C4-2B (cell line): ENCODE results near the gene PPP1R14C.

ENCODE experiments used
- ZFX ChIP-seq: fragments of 450-650 bp; IDR thresholded peaks from 2 replicates; pipeline ENCODE4 v1.6.1; 2017
- TF ChIP-seq, protein P1 (sequence below): fragments of 450-650 bp; conservative IDR thresholded peaks from 2 replicates; pipeline ENCODE4 v1.5.1; 2017; ENCODE audit warnings: mild to moderate bottlenecking

DNA sequence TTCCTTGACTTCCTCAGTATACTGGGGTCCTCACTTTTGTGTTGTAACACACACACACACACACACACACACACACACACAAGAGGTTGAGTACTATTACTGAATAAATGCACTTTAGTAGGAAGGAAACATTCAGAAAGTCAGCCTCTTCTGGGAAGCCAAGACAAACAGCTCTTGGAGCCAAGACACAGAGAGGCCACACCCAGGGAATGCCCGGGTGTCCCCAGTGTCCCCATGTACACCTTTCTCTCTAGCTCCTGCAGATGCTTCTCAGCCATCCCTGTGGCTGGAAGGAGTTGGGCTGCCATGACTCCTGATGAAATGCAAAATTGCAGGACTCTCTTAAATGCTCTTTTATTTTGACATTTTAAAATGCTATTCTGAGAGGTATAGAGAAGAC is 70.5 kb downstream of the PPP1R14C start:
- TF ChIP-seq, protein P1, sequence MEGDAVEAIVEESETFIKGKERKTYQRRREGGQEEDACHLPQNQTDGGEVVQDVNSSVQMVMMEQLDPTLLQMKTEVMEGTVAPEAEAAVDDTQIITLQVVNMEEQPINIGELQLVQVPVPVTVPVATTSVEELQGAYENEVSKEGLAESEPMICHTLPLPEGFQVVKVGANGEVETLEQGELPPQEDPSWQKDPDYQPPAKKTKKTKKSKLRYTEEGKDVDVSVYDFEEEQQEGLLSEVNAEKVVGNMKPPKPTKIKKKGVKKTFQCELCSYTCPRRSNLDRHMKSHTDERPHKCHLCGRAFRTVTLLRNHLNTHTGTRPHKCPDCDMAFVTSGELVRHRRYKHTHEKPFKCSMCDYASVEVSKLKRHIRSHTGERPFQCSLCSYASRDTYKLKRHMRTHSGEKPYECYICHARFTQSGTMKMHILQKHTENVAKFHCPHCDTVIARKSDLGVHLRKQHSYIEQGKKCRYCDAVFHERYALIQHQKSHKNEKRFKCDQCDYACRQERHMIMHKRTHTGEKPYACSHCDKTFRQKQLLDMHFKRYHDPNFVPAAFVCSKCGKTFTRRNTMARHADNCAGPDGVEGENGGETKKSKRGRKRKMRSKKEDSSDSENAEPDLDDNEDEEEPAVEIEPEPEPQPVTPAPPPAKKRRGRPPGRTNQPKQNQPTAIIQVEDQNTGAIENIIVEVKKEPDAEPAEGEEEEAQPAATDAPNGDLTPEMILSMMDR: no peak
- TF ChIP-seq ZFX: no peak
